Ascending aorta (tissue), 2 donors: ENCODE measurements around the gene SNTG2. TPM values are rescaled to one million over a fixed set of nuclear protein-coding genes. Genes with fewer than 3 reads are reported as not detected.

Source experiments
- DNase-seq, 2 donors: peaks; one replicate each; pipeline ENCODE4 v3.0.0-alpha.2; 2019; ENCODE audit warnings: low spot score in 2 of 2
- H3K27ac ChIP-seq, 2 donors: fragments of 200-600 bp; sonication (generic); one replicate each; pipeline ENCODE4 v1.5.1; 2016 to 2017; ENCODE audit warnings: mild to moderate bottlenecking in 1 of 2
- H3K27me3 ChIP-seq: fragments of 200-600 bp; sonication (generic); one replicate; pipeline ENCODE4 v1.5.1; 2017
- H3K36me3 ChIP-seq, 2 donors: fragments of 200-600 bp; sonication (generic); one replicate each; pipeline ENCODE4 v1.5.1; 2016
- H3K4me1 ChIP-seq, 2 donors: fragments of 200-600 bp; sonication (generic); one replicate each; pipeline ENCODE4 v1.5.1; 2016 to 2017; ENCODE audit warnings: mild to moderate bottlenecking in 1 of 2
- H3K4me3 ChIP-seq, 2 donors: fragments of 200-600 bp; sonication (generic); one replicate each; pipeline ENCODE4 v1.5.1; 2016 to 2017; ENCODE audit warnings: mild to moderate bottlenecking in 1 of 2
- H3K9me3 ChIP-seq, 2 donors: fragments of 200-600 bp; sonication (generic); one replicate each; pipeline ENCODE4 v1.5.1; 2016
- intact Hi-C: fragments of 100-400 bp; cut with DNase I; formaldehyde crosslinking; loops from one replicate; pipeline ENCODE4 v1.15.1; 2023
- total RNA-seq: library from RNA; depleted of rRNA; stranded (reverse); fragments of >200 nt; gene quantifications from one replicate; pipeline ENCODE4 v1.1.0, GENCODE V29; 2016
- TF ChIP-seq, protein P1 (sequence below), 3 experiments: fragments of 200-600 bp in 2 of 3; fragments of 450-650 bp in 1 of 3; sonication (generic) in 2 of 3; IDR thresholded peaks; one replicate each; pipeline ENCODE4 v1.5.1; 2016 to 2019; ENCODE audit warnings: antibody characterized with exemption in 3 of 3, mild to moderate bottlenecking in 1 of 3, moderate library complexity in 1 of 3

The SNTG2 gene
- total RNA-seq, 1 donor from 2014 or later = 9.9 TPM

DNA sequence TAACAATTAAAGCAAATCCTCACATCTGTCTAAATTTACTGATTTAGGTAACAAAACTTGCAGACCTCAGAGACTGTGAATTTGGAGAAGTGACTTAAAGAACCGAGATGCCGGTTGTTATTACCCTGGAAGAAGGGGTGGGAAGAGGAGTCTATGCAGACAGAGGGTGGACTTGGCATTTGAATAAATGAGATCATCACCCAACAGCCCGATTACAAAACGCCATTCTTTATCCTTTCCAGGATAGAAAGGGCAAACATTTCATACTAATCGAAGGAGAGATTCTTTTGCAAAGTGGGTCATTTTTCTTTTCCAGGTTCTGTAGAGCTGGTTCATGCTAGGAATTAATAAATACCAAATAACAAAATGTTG lies 389.5 kb downstream of the SNTG2 start:
- TF ChIP-seq, protein P1, sequence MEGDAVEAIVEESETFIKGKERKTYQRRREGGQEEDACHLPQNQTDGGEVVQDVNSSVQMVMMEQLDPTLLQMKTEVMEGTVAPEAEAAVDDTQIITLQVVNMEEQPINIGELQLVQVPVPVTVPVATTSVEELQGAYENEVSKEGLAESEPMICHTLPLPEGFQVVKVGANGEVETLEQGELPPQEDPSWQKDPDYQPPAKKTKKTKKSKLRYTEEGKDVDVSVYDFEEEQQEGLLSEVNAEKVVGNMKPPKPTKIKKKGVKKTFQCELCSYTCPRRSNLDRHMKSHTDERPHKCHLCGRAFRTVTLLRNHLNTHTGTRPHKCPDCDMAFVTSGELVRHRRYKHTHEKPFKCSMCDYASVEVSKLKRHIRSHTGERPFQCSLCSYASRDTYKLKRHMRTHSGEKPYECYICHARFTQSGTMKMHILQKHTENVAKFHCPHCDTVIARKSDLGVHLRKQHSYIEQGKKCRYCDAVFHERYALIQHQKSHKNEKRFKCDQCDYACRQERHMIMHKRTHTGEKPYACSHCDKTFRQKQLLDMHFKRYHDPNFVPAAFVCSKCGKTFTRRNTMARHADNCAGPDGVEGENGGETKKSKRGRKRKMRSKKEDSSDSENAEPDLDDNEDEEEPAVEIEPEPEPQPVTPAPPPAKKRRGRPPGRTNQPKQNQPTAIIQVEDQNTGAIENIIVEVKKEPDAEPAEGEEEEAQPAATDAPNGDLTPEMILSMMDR (IDR thresholded peaks at IDR 0.05) = no peak
- no peak for DNase-seq
- no peaks in the 10 kb centered on the region for H3K9me3 ChIP-seq
- intact Hi-C loops = no loop called here
- no peak overlapping the region for H3K27ac ChIP-seq
- H3K4me1 ChIP-seq = no peaks in the 10 kb centered on the region
- no peaks in the 10 kb centered on the region for H3K36me3 ChIP-seq
- H3K27me3 ChIP-seq = no peaks in the 10 kb centered on the region
- no peak overlapping the region for H3K4me3 ChIP-seq

DNA sequence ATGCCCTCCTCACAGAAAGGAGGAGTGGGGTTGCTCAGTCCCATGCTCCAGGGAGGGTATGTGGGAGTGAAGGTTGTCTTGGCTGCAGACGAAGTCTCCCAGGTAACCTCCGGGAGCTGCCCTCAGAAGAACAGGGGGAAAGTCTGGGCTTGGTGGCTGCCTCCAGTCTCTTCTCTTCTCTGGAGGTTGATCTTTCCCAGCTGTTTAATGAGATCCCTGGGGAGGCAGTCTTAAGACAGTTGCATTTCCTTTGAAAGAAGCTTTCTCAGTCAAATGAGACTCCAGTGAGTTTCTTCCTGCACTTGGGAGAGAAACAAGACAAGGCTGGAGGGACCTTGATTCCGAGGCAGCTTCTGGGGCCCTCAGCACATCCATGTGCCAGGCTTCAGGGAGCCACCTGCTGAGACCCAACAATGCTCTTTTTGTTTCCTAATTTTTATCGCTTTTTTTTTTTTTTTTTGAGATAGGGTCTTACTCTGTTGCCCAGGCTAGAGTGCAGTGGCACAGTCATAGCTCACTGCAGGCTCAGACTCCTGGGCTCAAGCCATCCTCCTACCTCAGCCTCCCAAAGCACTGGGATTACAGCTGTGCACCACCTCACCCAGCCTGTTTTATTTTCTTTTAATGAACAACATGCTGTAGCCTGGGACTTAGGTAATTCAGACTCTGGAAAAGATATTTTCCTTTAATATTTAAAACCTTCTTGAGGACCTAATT lies 390.9 kb downstream of the SNTG2 start:
- no peaks in the 10 kb centered on the region for H3K4me1 ChIP-seq
- intact Hi-C loops = no loop called here
- no peak for DNase-seq
- H3K27ac ChIP-seq = no peak overlapping the region
- H3K36me3 ChIP-seq = no peaks in the 10 kb centered on the region
- no peaks in the 10 kb centered on the region for H3K9me3 ChIP-seq
- no peak overlapping the region for H3K4me3 ChIP-seq
- no peaks in the 10 kb centered on the region for H3K27me3 ChIP-seq
- TF ChIP-seq, protein P1 (IDR thresholded peaks at IDR 0.05) = no peak

DNA sequence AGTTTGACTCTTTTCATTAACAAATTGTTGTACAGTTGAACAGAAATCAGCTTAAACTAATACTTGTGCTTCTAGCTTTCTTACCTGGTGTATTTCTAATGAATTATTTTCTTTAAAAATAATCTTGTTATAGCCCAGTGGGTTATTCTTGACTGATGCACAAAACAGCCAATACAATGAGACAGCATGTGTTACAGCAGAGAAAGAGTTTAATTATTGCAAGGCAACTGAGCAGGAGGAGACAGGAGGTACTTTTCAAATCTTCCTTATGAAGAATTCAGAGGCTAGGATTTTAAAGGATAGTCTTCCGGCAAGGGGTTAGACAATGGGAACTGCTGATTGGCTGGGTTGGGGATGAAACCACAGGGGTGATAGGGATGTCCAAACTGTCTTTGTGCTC lies 398.1 kb downstream of the SNTG2 start:
- no peaks in the 10 kb centered on the region for H3K36me3 ChIP-seq
- TF ChIP-seq, protein P1 (IDR thresholded peaks at IDR 0.05) = no peak
- intact Hi-C loops = no loop called here
- H3K4me1 ChIP-seq = no peaks in the 10 kb centered on the region
- peaks cover 0 to 13% of the 10 kb centered on the region in 2 donors for H3K9me3 ChIP-seq
- DNase-seq = no peak
- H3K27ac ChIP-seq = no peak overlapping the region
- H3K4me3 ChIP-seq = no peak overlapping the region
- H3K27me3 ChIP-seq = no peaks in the 10 kb centered on the region

DNA sequence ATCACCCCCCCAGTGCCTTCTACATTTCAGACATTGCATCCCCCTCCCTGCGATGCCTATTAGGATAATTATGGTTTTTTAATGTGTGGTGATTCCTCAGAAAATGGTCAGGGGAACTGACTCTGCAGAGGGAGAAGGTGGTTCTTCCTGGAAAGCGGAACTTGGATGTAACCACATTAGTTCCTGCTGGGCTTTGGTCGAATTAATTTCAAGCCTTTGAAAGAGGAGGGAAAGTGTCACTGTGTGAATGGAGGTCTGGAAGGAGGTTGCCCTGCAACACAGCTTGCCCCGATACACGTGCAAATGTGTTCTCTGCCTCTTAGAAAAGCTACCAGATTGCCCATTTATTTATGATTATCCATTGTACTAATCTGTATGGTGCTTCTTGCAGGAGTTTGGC lies 399.5 kb downstream of the SNTG2 start:
- H3K27ac ChIP-seq = no peak overlapping the region
- intact Hi-C loops = no loop called here
- no peak for DNase-seq
- no peaks in the 10 kb centered on the region for H3K27me3 ChIP-seq
- no peak overlapping the region for H3K4me3 ChIP-seq
- H3K9me3 ChIP-seq = peaks cover 0 to 13% of the 10 kb centered on the region in 2 donors
- no peaks in the 10 kb centered on the region for H3K4me1 ChIP-seq
- TF ChIP-seq, protein P1 (IDR thresholded peaks at IDR 0.05) = no peak
- H3K36me3 ChIP-seq = no peaks in the 10 kb centered on the region

DNA sequence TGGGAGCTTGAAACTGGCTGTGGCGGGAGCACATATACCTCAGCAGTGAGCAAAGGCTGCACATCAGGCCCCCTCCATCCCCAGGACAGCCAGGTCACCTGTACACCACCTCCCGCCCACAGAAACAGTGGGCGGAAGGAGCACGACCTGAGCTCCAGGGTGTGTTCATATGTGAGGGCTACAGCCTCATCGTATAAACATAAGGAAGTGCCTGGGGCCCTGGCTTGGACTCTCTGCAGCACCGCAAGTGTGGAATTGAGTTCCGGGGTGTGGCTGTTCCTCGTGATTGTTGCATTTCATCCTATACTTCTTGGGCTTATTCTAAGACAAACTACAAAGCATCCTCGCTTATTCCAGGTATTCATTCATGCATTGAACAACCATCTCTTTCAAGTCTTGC lies 402.5 kb downstream of the SNTG2 start:
- no peaks in the 10 kb centered on the region for H3K36me3 ChIP-seq
- H3K4me3 ChIP-seq = no peak overlapping the region
- H3K27me3 ChIP-seq = no peaks in the 10 kb centered on the region
- H3K9me3 ChIP-seq = peaks cover 0 to 12% of the 10 kb centered on the region in 2 donors
- intact Hi-C loops = no loop called here
- no peaks in the 10 kb centered on the region for H3K4me1 ChIP-seq
- TF ChIP-seq, protein P1 (IDR thresholded peaks at IDR 0.05) = no peak
- H3K27ac ChIP-seq = no peak overlapping the region
- no peak for DNase-seq

DNA sequence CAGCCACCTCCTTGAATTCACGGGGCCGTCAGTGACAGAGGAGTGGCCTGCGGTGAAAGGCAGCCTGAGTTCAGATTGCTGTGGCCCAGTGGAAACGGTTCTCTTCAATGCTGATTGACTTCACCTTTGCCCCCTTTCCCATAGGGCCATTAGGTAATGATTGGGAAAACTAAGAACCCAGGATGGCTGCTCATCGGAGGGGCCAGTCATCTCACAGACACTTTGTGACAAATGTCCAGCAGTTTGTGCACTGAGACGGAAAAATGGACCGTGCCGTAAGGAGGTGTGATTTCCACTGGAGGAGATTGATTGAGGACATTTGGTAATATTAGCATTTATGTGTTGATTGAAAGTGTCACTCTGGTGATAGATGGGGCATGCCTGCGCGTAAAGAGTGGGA lies 402.9 kb downstream of the SNTG2 start:
- no peaks in the 10 kb centered on the region for H3K27me3 ChIP-seq
- H3K4me1 ChIP-seq = no peaks in the 10 kb centered on the region
- DNase-seq = no peak
- H3K9me3 ChIP-seq = peaks cover 0 to 7% of the 10 kb centered on the region in 2 donors
- H3K36me3 ChIP-seq = no peaks in the 10 kb centered on the region
- TF ChIP-seq, protein P1 (IDR thresholded peaks at IDR 0.05) = no peak
- H3K27ac ChIP-seq = no peak overlapping the region
- no peak overlapping the region for H3K4me3 ChIP-seq
- intact Hi-C loops = no loop called here
